Measurements from ENCODE around the gene NDUFA12. TPM values are rescaled to one million over a fixed set of nuclear protein-coding genes. Genes with fewer than 3 reads are reported as not detected.

NDUFA12 gene
- total RNA-seq, 1 donor from 2014 or later = 96.5 TPM

DNA sequence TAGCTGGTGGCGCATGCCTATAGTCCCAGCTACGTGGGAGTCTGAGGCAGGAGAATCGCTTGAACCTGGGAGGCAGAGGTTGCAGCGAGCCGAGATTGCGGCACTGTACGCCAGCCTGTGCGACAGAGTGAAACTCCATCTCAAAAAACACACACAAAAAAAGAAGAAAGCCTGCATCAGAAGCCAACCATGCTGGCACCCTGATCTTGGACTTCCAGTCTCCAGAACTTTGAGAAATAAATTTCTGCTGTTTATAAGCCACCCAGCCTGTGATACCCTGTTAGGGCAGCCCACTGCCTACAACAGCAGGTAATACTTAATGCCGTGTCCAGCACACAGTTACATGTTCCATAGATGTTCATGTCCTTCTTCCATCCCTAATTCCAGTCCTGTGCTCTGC lies 62.7 kb downstream of the NDUFA12 start:
- Mint-ChIP-seq H3K27ac (ENCODE audit: unreplicated experiment) (no peak overlapping the region), H3K4me3 (ENCODE audit: unreplicated experiment) (no peak overlapping the region), H3K27me3 (ENCODE audit: unreplicated experiment) (peaks cover 10% of the 10 kb centered on the region), H3K9me3 (ENCODE audit: unreplicated experiment) (no peaks in the 10 kb centered on the region), H3K36me3 (ENCODE audit: low read depth, unreplicated experiment) (peaks cover 4% of the 10 kb centered on the region), H3K4me1 (ENCODE audit: unreplicated experiment) (peaks cover 20% of the 10 kb centered on the region)
- TF ChIP-seq, protein P1, sequence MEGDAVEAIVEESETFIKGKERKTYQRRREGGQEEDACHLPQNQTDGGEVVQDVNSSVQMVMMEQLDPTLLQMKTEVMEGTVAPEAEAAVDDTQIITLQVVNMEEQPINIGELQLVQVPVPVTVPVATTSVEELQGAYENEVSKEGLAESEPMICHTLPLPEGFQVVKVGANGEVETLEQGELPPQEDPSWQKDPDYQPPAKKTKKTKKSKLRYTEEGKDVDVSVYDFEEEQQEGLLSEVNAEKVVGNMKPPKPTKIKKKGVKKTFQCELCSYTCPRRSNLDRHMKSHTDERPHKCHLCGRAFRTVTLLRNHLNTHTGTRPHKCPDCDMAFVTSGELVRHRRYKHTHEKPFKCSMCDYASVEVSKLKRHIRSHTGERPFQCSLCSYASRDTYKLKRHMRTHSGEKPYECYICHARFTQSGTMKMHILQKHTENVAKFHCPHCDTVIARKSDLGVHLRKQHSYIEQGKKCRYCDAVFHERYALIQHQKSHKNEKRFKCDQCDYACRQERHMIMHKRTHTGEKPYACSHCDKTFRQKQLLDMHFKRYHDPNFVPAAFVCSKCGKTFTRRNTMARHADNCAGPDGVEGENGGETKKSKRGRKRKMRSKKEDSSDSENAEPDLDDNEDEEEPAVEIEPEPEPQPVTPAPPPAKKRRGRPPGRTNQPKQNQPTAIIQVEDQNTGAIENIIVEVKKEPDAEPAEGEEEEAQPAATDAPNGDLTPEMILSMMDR (IDR thresholded peaks at IDR 0.05; ENCODE audit: unreplicated experiment) = no peak
- no peak for DNase-seq (ENCODE audit: low spot score)

DNA sequence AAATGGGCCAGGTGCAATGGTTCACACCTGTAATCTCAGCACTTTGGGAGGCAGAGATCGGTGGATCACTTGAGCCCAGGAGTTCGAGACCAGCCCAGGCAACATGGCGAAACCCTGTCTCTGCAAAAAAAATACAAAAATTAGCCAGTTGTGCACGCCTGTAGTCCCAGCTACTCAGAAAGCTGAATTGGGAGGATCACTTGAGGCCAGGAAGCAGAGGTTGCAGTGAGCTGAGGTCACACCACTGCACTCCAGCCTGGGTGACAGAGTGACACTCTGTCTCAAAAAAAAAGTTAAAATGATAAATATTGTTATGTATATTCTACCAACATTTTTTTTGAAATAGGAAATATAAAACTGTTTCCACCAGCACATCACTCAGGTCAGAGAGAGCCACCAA lies 64.9 kb downstream of the NDUFA12 start:
- TF ChIP-seq, protein P1 (IDR thresholded peaks at IDR 0.05; ENCODE audit: unreplicated experiment) = no peak
- H3K27ac Mint-ChIP-seq (ENCODE audit: unreplicated experiment) = no peak overlapping the region
- no peak for DNase-seq (ENCODE audit: low spot score)
- peaks cover 14% of the 10 kb centered on the region for H3K4me1 Mint-ChIP-seq (ENCODE audit: unreplicated experiment)
- no peak overlapping the region for H3K4me3 Mint-ChIP-seq (ENCODE audit: unreplicated experiment)
- H3K9me3 Mint-ChIP-seq (ENCODE audit: unreplicated experiment) = no peaks in the 10 kb centered on the region
- H3K36me3 Mint-ChIP-seq (ENCODE audit: low read depth, unreplicated experiment) = peaks cover 4% of the 10 kb centered on the region
- H3K27me3 Mint-ChIP-seq (ENCODE audit: unreplicated experiment) = peaks cover 13% of the 10 kb centered on the region

DNA sequence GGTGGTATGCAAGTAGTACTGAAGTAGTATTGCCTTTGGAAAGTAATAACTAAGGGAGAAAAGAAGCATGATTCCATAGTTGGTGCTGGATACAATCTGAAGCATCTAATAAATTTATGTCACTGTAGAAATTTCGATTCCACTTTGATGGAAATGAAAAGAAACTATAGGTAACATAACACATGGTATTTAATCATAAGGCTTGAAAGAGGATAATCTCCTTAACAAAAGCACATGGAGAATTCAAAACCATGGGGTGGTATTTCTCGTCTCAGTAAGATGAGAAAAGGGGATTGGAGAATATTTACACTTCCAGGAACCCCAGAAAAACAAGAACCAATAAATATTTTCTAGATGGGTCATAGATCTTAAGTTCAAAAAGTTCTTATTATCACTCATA lies 72.7 kb downstream of the NDUFA12 start:
- DNase-seq (ENCODE audit: low spot score) = no peak
- no peaks in the 10 kb centered on the region for H3K36me3 Mint-ChIP-seq (ENCODE audit: low read depth, unreplicated experiment)
- H3K4me1 Mint-ChIP-seq (ENCODE audit: unreplicated experiment) = no peaks in the 10 kb centered on the region
- no peak overlapping the region for H3K4me3 Mint-ChIP-seq (ENCODE audit: unreplicated experiment)
- TF ChIP-seq, protein P1 (IDR thresholded peaks at IDR 0.05; ENCODE audit: unreplicated experiment) = no peak
- no peaks in the 10 kb centered on the region for H3K9me3 Mint-ChIP-seq (ENCODE audit: unreplicated experiment)
- H3K27ac Mint-ChIP-seq (ENCODE audit: unreplicated experiment) = no peak overlapping the region
- peaks cover 3% of the 10 kb centered on the region for H3K27me3 Mint-ChIP-seq (ENCODE audit: unreplicated experiment)

DNA sequence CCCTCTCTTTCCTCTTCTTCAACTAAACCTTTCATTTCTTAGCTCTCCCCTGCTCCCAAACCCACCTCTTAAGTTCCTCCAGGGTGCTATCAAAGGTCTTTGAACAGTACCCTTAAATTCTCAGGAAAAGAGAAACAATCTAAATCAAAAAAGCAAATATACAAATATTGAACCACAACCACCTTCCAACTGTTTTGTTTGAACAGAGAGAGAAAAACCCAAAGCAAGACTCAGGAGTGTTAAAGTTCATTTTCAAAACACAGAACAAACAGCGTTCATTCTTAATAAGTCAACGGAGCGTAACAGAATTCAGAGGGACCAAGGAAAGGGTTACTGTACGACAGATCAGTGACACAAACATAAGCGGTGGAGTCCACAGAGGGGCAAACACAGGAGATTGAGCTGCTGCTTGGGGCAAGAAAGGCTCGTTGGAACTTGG lies 73.3 kb downstream of the NDUFA12 start:
- no peaks in the 10 kb centered on the region for H3K4me1 Mint-ChIP-seq (ENCODE audit: unreplicated experiment)
- H3K4me3 Mint-ChIP-seq (ENCODE audit: unreplicated experiment) = no peak overlapping the region
- no peak for DNase-seq (ENCODE audit: low spot score)
- H3K36me3 Mint-ChIP-seq (ENCODE audit: low read depth, unreplicated experiment) = no peaks in the 10 kb centered on the region
- H3K9me3 Mint-ChIP-seq (ENCODE audit: unreplicated experiment) = no peaks in the 10 kb centered on the region
- H3K27ac Mint-ChIP-seq (ENCODE audit: unreplicated experiment) = no peak overlapping the region
- H3K27me3 Mint-ChIP-seq (ENCODE audit: unreplicated experiment) = peaks cover 3% of the 10 kb centered on the region
- TF ChIP-seq, protein P1 (IDR thresholded peaks at IDR 0.05; ENCODE audit: unreplicated experiment) = no peak

DNA sequence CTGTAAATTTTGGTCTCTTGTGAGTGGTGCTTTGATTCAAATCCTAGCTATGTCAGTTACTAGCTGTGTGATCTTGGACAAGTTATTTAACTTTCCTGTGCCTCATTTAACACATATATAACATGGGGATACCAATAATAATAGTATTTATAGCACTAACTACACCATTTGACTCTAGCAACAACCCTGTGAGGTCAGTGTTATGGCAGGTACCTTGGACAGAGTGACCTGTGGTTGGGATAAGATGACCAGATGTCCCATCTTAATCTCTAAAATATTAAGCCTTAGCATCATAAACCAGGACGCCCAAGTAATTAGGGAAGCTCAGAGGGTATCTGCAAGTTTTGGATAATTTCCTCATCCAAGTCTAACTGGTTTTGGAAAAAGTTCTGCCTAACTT lies 73.7 kb downstream of the NDUFA12 start:
- H3K27me3 Mint-ChIP-seq (ENCODE audit: unreplicated experiment) = peaks cover 3% of the 10 kb centered on the region
- H3K4me1 Mint-ChIP-seq (ENCODE audit: unreplicated experiment) = no peaks in the 10 kb centered on the region
- H3K9me3 Mint-ChIP-seq (ENCODE audit: unreplicated experiment) = no peaks in the 10 kb centered on the region

More for the DNA sequence above, 73.7 kb downstream of the NDUFA12 start:
- no peak for DNase-seq (ENCODE audit: low spot score)
- Mint-ChIP-seq H3K36me3 (ENCODE audit: low read depth, unreplicated experiment) (no peaks in the 10 kb centered on the region), H3K27ac (ENCODE audit: unreplicated experiment) (no peak overlapping the region), H3K4me3 (ENCODE audit: unreplicated experiment) (no peak overlapping the region)
- TF ChIP-seq, protein P1 (IDR thresholded peaks at IDR 0.05; ENCODE audit: unreplicated experiment) = no peak

All from endothelial cell (in vitro differentiated cells).